Measurements from ENCODE around the gene NRP1. TPM values are rescaled to one million over a fixed set of nuclear protein-coding genes. Genes with fewer than 3 reads are reported as not detected.

The NRP1 gene
- total and polyA plus RNA-seq, 2 donors (not counting 3 experiments of a cell fraction or from before 2014, with no cell fraction given), result 122 to 306 TPM

DNA sequence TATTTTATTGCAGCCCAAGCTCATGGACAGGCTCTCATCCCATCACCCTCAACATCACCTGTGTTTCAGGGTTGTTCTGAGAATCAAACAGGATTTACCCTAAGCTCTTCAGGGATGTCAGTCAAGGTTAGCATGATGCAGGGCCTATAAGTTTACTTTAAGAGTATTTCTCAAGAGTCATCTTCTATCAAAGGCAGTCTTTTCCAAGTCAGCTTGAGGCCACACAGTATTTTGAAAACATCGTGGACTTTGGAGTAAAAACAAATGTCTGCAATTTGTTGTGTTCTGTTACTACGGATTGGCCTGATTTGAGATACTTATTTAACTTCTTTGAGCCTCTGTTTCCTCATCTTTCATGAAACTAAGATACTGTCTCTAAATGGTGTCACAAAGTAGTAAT, 42.0 kb upstream of the NRP1 start:
- POLR2A ChIA-PET, result no interaction called here
- intact Hi-C loops (cut with micrococcal nuclease), result no loop called here

More for the DNA sequence above, 42.0 kb upstream of the NRP1 start:
- no TSS peak for BruUV-seq (replicated peaks)
- CTCF ChIA-PET, result interaction anchor here (1.0 kb wide), 1 partner anchor 23 kb away, joined by 3 read pairs; no protein-coding TSS in a partner anchor
- no peak overlapping the region for H3K27ac ChIP-seq (ENCODE audit: insufficient read depth, low read depth, low read length)
- DNase-seq (ENCODE audit: low read depth, low spot score), result no peak
- H2AFZ ChIP-seq (ENCODE audit: low read depth, low read length), result no peak overlapping the region
- H3K9me3 ChIP-seq (replicated peaks; ENCODE audit: control insufficient read depth, insufficient read depth, low read length), result no peaks in the 10 kb centered on the region
- no peak overlapping the region for H3K9ac ChIP-seq (replicated peaks; ENCODE audit: extremely low read depth, insufficient read depth, low read length)
- H3K79me2 ChIP-seq (ENCODE audit: control insufficient read depth, insufficient read depth, low read length), result no peaks in the 10 kb centered on the region
- dilution Hi-C loops (cut with MboI; ENCODE audit: extremely low pct_ligation_motif_present, low sequenced_read_pairs), result no loop called here
- no peaks in the 10 kb centered on the region for H3K9me1 ChIP-seq (replicated peaks; ENCODE audit: control insufficient read depth, extremely low read depth, insufficient read depth, low read length)
- FAIRE-seq, result no peak
- H3K4me2 ChIP-seq (ENCODE audit: insufficient read depth, low read length), result no peak overlapping the region
- no peaks in the 10 kb centered on the region for H3K36me3 ChIP-seq (ENCODE audit: control insufficient read depth in 2 of 2, extremely low read depth in 1 of 2, insufficient read depth in 2 of 2, low read length in 2 of 2)
- no peaks in the 10 kb centered on the region for H3K27me3 ChIP-seq (ENCODE audit: control insufficient read depth in 2 of 2, insufficient read depth in 2 of 2, low read length in 2 of 2)
- H3K4me1 ChIP-seq (ENCODE audit: control insufficient read depth, extremely low read depth, insufficient read depth, low read length), result peaks cover 9% of the 10 kb centered on the region
- no peak overlapping the region for H3K4me3 ChIP-seq (replicated peaks in 1 of 3; ENCODE audit: insufficient read depth in 1 of 3, low read depth in 1 of 3, low read length in 3 of 3)
- no peaks in the 10 kb centered on the region for H4K20me1 ChIP-seq (replicated peaks; ENCODE audit: control insufficient read depth, extremely low read depth, insufficient read depth, low read length)
- TF ChIP-seq GATA2 (IDR thresholded peaks at IDR 0.05; ENCODE audit: insufficient read depth, insufficient read length, low read depth, low read length), result no peak
- no peak for TF ChIP-seq POLR2AphosphoS5 (IDR thresholded peaks at IDR 0.05; ENCODE audit: insufficient read depth, low read depth, low read length)
- TF ChIP-seq, protein P1, sequence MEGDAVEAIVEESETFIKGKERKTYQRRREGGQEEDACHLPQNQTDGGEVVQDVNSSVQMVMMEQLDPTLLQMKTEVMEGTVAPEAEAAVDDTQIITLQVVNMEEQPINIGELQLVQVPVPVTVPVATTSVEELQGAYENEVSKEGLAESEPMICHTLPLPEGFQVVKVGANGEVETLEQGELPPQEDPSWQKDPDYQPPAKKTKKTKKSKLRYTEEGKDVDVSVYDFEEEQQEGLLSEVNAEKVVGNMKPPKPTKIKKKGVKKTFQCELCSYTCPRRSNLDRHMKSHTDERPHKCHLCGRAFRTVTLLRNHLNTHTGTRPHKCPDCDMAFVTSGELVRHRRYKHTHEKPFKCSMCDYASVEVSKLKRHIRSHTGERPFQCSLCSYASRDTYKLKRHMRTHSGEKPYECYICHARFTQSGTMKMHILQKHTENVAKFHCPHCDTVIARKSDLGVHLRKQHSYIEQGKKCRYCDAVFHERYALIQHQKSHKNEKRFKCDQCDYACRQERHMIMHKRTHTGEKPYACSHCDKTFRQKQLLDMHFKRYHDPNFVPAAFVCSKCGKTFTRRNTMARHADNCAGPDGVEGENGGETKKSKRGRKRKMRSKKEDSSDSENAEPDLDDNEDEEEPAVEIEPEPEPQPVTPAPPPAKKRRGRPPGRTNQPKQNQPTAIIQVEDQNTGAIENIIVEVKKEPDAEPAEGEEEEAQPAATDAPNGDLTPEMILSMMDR (IDR thresholded peaks at IDR 0.05; ENCODE audit: extremely low read depth in 1 of 2, insufficient read depth in 1 of 2, low read depth in 1 of 2, low read length in 2 of 2), result no peak
- no peak for TF ChIP-seq JUN (IDR thresholded peaks at IDR 0.05; ENCODE audit: borderline replicate concordance, insufficient read depth, insufficient read length, low read depth)
- TF ChIP-seq, protein P2, sequence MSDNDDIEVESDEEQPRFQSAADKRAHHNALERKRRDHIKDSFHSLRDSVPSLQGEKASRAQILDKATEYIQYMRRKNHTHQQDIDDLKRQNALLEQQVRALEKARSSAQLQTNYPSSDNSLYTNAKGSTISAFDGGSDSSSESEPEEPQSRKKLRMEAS (IDR thresholded peaks at IDR 0.05; ENCODE audit: insufficient read depth, insufficient read length), result no peak
- TF ChIP-seq POLR2A (IDR thresholded peaks at IDR 0.05; ENCODE audit: low read depth, low read length), result no peak
- no peak for TF ChIP-seq FOS (IDR thresholded peaks at IDR 0.05; ENCODE audit: borderline replicate concordance, insufficient read depth, low read length)
- no peak for TF ChIP-seq EZH2 (IDR thresholded peaks at IDR 0.05; ENCODE audit: borderline replicate concordance, low read depth, low read length, severe bottlenecking)
- no peak for TF ChIP-seq MYC (IDR thresholded peaks at IDR 0.05; ENCODE audit: low read depth, low read length)

Data from endothelial cell of umbilical vein (primary cell).